K562 (cell line): ENCODE data around the gene COL4A2. TPM values are rescaled to one million over a fixed set of nuclear protein-coding genes. Genes with fewer than 3 reads are reported as not detected.

Experiments
- ATAC-seq: fragments of 200-7000 bp; cut with Tn5 transposase; 3 replicates; pipeline ENCODE4 v1.9.1; 2020; ENCODE audit warnings: moderate library complexity
- BruUV-seq: library from RNA; stranded (reverse); fragments of 400-500 nt; replicated peaks from 2 replicates; lab custom pipeline; 2021; lab: Mats Ljungman, UMichigan
- CTCF ChIA-PET: fragments of 300-600 bp; formaldehyde crosslinking; extraction: SDS; loops from one replicate; lab custom pipeline; 2021; ENCODE audit warnings: low intra/inter-chr PET ratio; lab: Yijun Ruan, JAX
- POLR2A ChIA-PET: fragments of 300-600, 350-650 bp; sonication (Branson Sonifier 250); formaldehyde crosslinking; extraction: SDS; loops from one replicate; lab custom pipeline; 2021; ENCODE audit warnings: antibody characterized with exemption, inconsistent platforms; lab: Yijun Ruan, JAX
- DNase-seq, 4 experiments: peaks; one replicate each; pipeline versions ENCODE4 v3.0.0 to v3.0.0-alpha.2; 2011 to 2018; ENCODE audit warnings: low spot score in 3 of 4, mixed read lengths in 3 of 4; ENCODE audit errors: extremely low read depth in 1 of 4
- FAIRE-seq: peaks from 2 replicates; lab custom pipeline; 2011; peaks lifted over from hg19 to GRCh38; lab: Jason Lieb, UNC
- H2AFZ ChIP-seq: 2 replicates; pipeline ENCODE4 v1.6.0; 2011; ENCODE audit warnings: low read depth, low read length, control low read depth, inconsistent platforms
- H3K27ac ChIP-seq: fragments of 200-600 bp; 3 replicates; pipeline ENCODE4 v1.8.0; 2011; ENCODE audit warnings: low read depth, mild to moderate bottlenecking, control low read depth, inconsistent platforms, low read length, moderate library complexity, mixed read lengths; ENCODE audit errors: extremely low read depth
- H3K27me3 ChIP-seq, 2 experiments: fragments of 300-600 bp in 1 of 2; 2 replicates in 1 of 2; 3 replicates in 1 of 2; pipeline versions ENCODE4 v1.6.0 to v1.8.0; 2011; ENCODE audit warnings: inconsistent platforms in 2 of 2, low read length in 2 of 2, mild to moderate bottlenecking in 1 of 2, mixed read lengths in 1 of 2, moderate library complexity in 1 of 2; ENCODE audit not compliant: control insufficient read depth in 2 of 2, insufficient read depth in 2 of 2
- H3K36me3 ChIP-seq: fragments of 300-600 bp; 3 replicates; pipeline ENCODE4 v1.8.0; 2011; ENCODE audit warnings: mild to moderate bottlenecking, low read length, inconsistent platforms; ENCODE audit not compliant: control insufficient read depth, insufficient read depth
- H3K4me1 ChIP-seq, 2 experiments: fragments of 200-600 bp in 1 of 2; replicated peaks in 1 of 2; 2 replicates in 1 of 2; 3 replicates in 1 of 2; pipeline versions ENCODE4 v1.5.1 to v1.8.0; 2011; ENCODE audit warnings: inconsistent platforms in 2 of 2, low read length in 2 of 2, mild to moderate bottlenecking in 1 of 2, mixed read lengths in 1 of 2, moderate library complexity in 1 of 2; ENCODE audit not compliant: control insufficient read depth in 2 of 2, insufficient read depth in 2 of 2
- H3K4me2 ChIP-seq: 2 replicates; pipeline ENCODE4 v1.6.1; 2011; ENCODE audit warnings: low read length, control low read depth, inconsistent platforms, mixed read lengths; ENCODE audit not compliant: insufficient read depth
- H3K4me3 ChIP-seq: fragments of 200-600 bp; sonication (generic), shearing (Covaris generic); 2 replicates; pipeline ENCODE4 v1.5.1; 2016; ENCODE audit warnings: control low read depth, inconsistent platforms
- H3K79me2 ChIP-seq: fragments of 200-600 bp; 3 replicates; pipeline ENCODE4 v1.8.0; 2011; ENCODE audit warnings: low read length, inconsistent platforms; ENCODE audit not compliant: control insufficient read depth, insufficient read depth
- H3K9ac ChIP-seq, 2 experiments: 2 replicates each; pipeline versions ENCODE4 v1.6.0 to v1.6.1; 2011; ENCODE audit warnings: low read depth in 2 of 2, low read length in 2 of 2, control low read depth in 1 of 2, inconsistent platforms in 1 of 2, mild to moderate bottlenecking in 1 of 2, mixed read lengths in 1 of 2; ENCODE audit not compliant: insufficient read depth in 1 of 2
- H3K9me1 ChIP-seq: one replicate; pipeline ENCODE4 v1.6.0; 2011; ENCODE audit warnings: inconsistent platforms, mild to moderate bottlenecking, low read length, moderate library complexity; ENCODE audit not compliant: control insufficient read depth, insufficient read depth
- H3K9me3 ChIP-seq: replicated peaks from 2 replicates; pipeline ENCODE4 v1.5.1; 2011; ENCODE audit warnings: low read depth, low read length, inconsistent platforms; ENCODE audit not compliant: control insufficient read depth, insufficient read depth
- H4K20me1 ChIP-seq: replicated peaks from 2 replicates; pipeline ENCODE4 v1.6.1; 2011; ENCODE audit warnings: low read length, inconsistent platforms, mixed read lengths; ENCODE audit not compliant: control insufficient read depth, insufficient read depth
- DNMT1 ChIP-seq: fragments of 450-650 bp; IDR thresholded peaks from 2 replicates; pipeline ENCODE4 v1.6.1; 2016; ENCODE audit warnings: antibody characterized with exemption, mild to moderate bottlenecking
- ELF1 ChIP-seq: fragments of 200-800 bp; sonication (Bioruptor generic); IDR thresholded peaks from 2 replicates; pipeline ENCODE4 v1.6.1; 2016; ENCODE audit warnings: missing genetic modification characterization, missing compliant biosample characterization
- FUS ChIP-seq: fragments of 200-400 bp; formaldehyde crosslinking; optimal IDR thresholded peaks from 2 replicates; pipeline ENCODE3; 2017; ENCODE audit warnings: low read depth, low read length
- NR0B1 ChIP-seq: fragments of 450-650 bp; IDR thresholded peaks from one replicate; pipeline ENCODE4 v1.6.1; 2018; ENCODE audit warnings: mild to moderate bottlenecking, moderate library complexity; ENCODE audit not compliant: partially characterized antibody
- PRPF4 ChIP-seq: fragments of 200-400 bp; formaldehyde crosslinking; IDR thresholded peaks from one replicate; pipeline ENCODE4 v1.6.1; 2017; ENCODE audit warnings: low read length, low read depth, mild to moderate bottlenecking; ENCODE audit not compliant: insufficient read depth, poor library complexity, severe bottlenecking
- STAT5A ChIP-seq: IDR thresholded peaks from 2 replicates; pipeline ENCODE4 v1.6.1; 2012; ENCODE audit warnings: low read length, inconsistent platforms, borderline replicate concordance
- TAL1 ChIP-seq: fragments of 450-650 bp; IDR thresholded peaks from 2 replicates; pipeline ENCODE4 v1.6.1; 2016; ENCODE audit warnings: mild to moderate bottlenecking
- TBP ChIP-seq: optimal IDR thresholded peaks from 2 replicates; pipeline ENCODE3; 2011; ENCODE audit warnings: low read depth, low read length, improper control_type of control experiment
- TCFL5 ChIP-seq: fragments of 250-450 bp; sonication (Bioruptor Pico); conservative IDR thresholded peaks from 2 replicates; pipeline ENCODE4 v1.6.1; 2021; ENCODE audit warnings: mild to moderate bottlenecking, moderate library complexity, matching md5 sums
- TOE1 ChIP-seq, 2 experiments: fragments of 450-650 bp in 1 of 2; sonication (generic) in 1 of 2; formaldehyde crosslinking in 1 of 2; IDR thresholded peaks; 2 replicates each; pipeline versions ENCODE4 v1.7.1 to v1.8.0; 2016 to 2022; ENCODE audit warnings: borderline replicate concordance in 2 of 2, mild to moderate bottlenecking in 2 of 2, antibody characterized with exemption in 1 of 2, inconsistent platforms in 1 of 2, low read depth in 1 of 2, missing genetic modification reagents in 1 of 2, moderate library complexity in 1 of 2
- ZNF639 ChIP-seq, 2 experiments: fragments of 200-800 bp in 1 of 2; sonication (Bioruptor generic) in 1 of 2; sonication (generic) in 1 of 2; formaldehyde crosslinking in 1 of 2; IDR thresholded peaks in 1 of 2; conservative IDR thresholded peaks in 1 of 2; 2 replicates each; pipeline versions ENCODE4 v1.5.0 to v1.6.1; 2016 to 2020; ENCODE audit warnings: missing compliant biosample characterization in 1 of 2, missing genetic modification characterization in 1 of 2, missing genetic modification reagents in 1 of 2
- ZNF696 ChIP-seq: fragments of 250-450 bp; sonication (Bioruptor Pico); conservative IDR thresholded peaks from 2 replicates; pipeline ENCODE4 v1.4.0; 2020; ENCODE audit warnings: mild to moderate bottlenecking, moderate library complexity
- ZNF79 ChIP-seq: fragments of 250-450 bp; sonication (Bioruptor Pico); IDR thresholded peaks from 2 replicates; pipeline ENCODE4 v1.4.0; 2020; ENCODE audit warnings: low read depth, mild to moderate bottlenecking, moderate library complexity
- WGBS: fragments of 100-300 bp; shearing (Covaris generic); methylation state at CpG from one replicate; pipeline ENCODE4 v1.1.6; 2016; ENCODE audit warnings: low coverage, mixed read lengths; ENCODE audit not compliant: insufficient coverage; ENCODE audit errors: missing lambda C conversion rate; 5-methylcytosine and 5-hydroxymethylcytosine counted together
- in situ Hi-C: fragments of 300-500 bp; cut with MboI; formaldehyde crosslinking; loops from 4 replicates; pipeline ENCODE4 v1.15.0; 2018; ENCODE audit warnings: inconsistent platforms, mixed read lengths
- intact Hi-C: fragments of 100-400 bp; cut with micrococcal nuclease; formaldehyde crosslinking; loops from 2 replicates; pipeline ENCODE4 v1.14.2; 2022
- polyA plus RNA-seq, 8 experiments: library from polyadenylated mRNA; depleted of rRNA in 4 of 8; stranded (reverse) in 5 of 8; unstranded in 3 of 8; fragments of >200 nt; fragmentation: Nextera tagmentation in 2 of 8; fragmentation: Illumina TruSeq in 1 of 8; extraction: Ambion mirVana in 2 of 8; extraction: Trizol in 1 of 8; gene quantifications; 2 replicates each; pipeline versions ENCODE4 v1.2.1 to v1.2.3, GENCODE V29; 2011 to 2014; ENCODE audit warnings: inconsistent platforms in 1 of 8, missing spikeins in 1 of 8
- total RNA-seq, 7 experiments: library from RNA; depleted of rRNA in 6 of 7; stranded (reverse); fragments of >200 nt in 6 of 7; fragmentation: Illumina TruSeq in 2 of 7; extraction: Trizol in 2 of 7; gene quantifications; 2 replicates each; pipeline versions ENCODE4 v1.2.1 to v1.2.3, GENCODE V29; 2011 to 2021; ENCODE audit warnings: low replicate concordance in 1 of 7
- TF ChIP-seq, protein P1 (sequence below): fragments of 450-650 bp; IDR thresholded peaks from 2 replicates; pipeline ENCODE4 v1.6.1; 2018; ENCODE audit not compliant: partially characterized antibody

COL4A2 gene
- total and polyA plus RNA-seq, 9 of the 15 experiments (the other 6 are each of a cell fraction or from before 2014, with no cell fraction given) = 0.13 to 15.2 (median 8.1) TPM

GRCh38 chr13:110408286-110408685 is 101.2 kb downstream of the COL4A2 start:
- ChIA-PET POLR2A (no interaction called here), CTCF (no interaction called here)
- Histone ChIP-seq H3K9me3 (no peaks in the 10 kb centered on the region), H3K79me2 (no peaks in the 10 kb centered on the region), H3K4me2 (no peak overlapping the region), H3K36me3 (no peaks in the 10 kb centered on the region), H3K9me1 (no peaks in the 10 kb centered on the region), H2AFZ (no peak overlapping the region), H4K20me1 (peaks cover 12% of the 10 kb centered on the region; the same call in 1 of the 2 replicates), H3K4me1 (no peaks in the 10 kb centered on the region), H3K4me3 (no peak overlapping the region), H3K27me3 (peaks cover 8 to 49% of the 10 kb centered on the region in 2 experiments; a peak in 4 of 5 replicates), H3K9ac (no peak overlapping the region), H3K27ac (no peak overlapping the region)
- TF ChIP-seq FUS = no peak
- no peak for TF ChIP-seq TAL1
- TF ChIP-seq TOE1 (IDR thresholded peaks at IDR 0.05; ENCODE audit: borderline replicate concordance) = no peak
- no peak for TF ChIP-seq TOE1 (CRISPR knock-in tag; IDR thresholded peaks at IDR 0.05; ENCODE audit: borderline replicate concordance, low read depth)
- TF ChIP-seq ZNF639 (CRISPR knock-in tag; conservative IDR thresholded peaks at IDR 0.05 in 1 of 2, IDR thresholded peaks at IDR 0.05 in 1 of 2) = no peak
- no peak for TF ChIP-seq STAT5A
- no peak for TF ChIP-seq ELF1 (tag)
- TF ChIP-seq DNMT1 = no peak
- no peak for TF ChIP-seq TCFL5
- no peak for TF ChIP-seq ZNF79 (CRISPR knock-in tag)
- TF ChIP-seq TBP = no peak
- TF ChIP-seq PRPF4 = no peak
- TF ChIP-seq NR0B1 = no peak
- no peak for TF ChIP-seq ZNF696 (CRISPR knock-in tag)
- TF ChIP-seq, protein P1, sequence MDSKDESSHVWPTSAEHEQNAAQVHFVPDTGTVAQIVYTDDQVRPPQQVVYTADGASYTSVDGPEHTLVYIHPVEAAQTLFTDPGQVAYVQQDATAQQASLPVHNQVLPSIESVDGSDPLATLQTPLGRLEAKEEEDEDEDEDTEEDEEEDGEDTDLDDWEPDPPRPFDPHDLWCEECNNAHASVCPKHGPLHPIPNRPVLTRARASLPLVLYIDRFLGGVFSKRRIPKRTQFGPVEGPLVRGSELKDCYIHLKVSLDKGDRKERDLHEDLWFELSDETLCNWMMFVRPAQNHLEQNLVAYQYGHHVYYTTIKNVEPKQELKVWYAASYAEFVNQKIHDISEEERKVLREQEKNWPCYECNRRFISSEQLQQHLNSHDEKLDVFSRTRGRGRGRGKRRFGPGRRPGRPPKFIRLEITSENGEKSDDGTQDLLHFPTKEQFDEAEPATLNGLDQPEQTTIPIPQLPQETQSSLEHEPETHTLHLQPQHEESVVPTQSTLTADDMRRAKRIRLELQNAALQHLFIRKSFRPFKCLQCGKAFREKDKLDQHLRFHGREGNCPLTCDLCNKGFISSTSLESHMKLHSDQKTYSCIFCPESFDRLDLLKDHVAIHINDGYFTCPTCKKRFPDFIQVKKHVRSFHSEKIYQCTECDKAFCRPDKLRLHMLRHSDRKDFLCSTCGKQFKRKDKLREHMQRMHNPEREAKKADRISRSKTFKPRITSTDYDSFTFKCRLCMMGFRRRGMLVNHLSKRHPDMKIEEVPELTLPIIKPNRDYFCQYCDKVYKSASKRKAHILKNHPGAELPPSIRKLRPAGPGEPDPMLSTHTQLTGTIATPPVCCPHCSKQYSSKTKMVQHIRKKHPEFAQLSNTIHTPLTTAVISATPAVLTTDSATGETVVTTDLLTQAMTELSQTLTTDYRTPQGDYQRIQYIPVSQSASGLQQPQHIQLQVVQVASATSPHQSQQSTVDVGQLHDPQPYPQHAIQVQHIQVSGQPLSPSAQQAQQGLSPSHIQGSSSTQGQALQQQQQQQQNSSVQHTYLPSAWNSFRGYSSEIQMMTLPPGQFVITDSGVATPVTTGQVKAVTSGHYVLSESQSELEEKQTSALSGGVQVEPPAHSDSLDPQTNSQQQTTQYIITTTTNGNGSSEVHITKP = no peak
- no peak for FAIRE-seq
- no peak for DNase-seq
- BruUV-seq = no TSS peak
- in situ Hi-C loops = no loop called here
- WGBS = 21% methylated on average over 10 of the region's 12 CpGs
- intact Hi-C loops = no loop called here
- ATAC-seq = no peak
